Suprapubic skin (tissue), 4 donors: Measurements from ENCODE around the gene RABGAP1.

Experiments used
- CTCF ChIP-seq, 2 donors: fragments of 200-600 bp in 1 of 2; fragments of 450-650 bp in 1 of 2; sonication (generic) in 1 of 2; IDR thresholded peaks; one replicate each; pipeline ENCODE4 v1.5.1; 2016 to 2019; ENCODE audit warnings: antibody characterized with exemption in 2 of 2, mild to moderate bottlenecking in 1 of 2, moderate library complexity in 1 of 2
- POLR2A ChIP-seq, 2 donors: fragments of 450-650 bp; IDR thresholded peaks; one replicate each; pipeline ENCODE4 v1.6.1; 2017; ENCODE audit warnings: antibody characterized with exemption in 2 of 2, mild to moderate bottlenecking in 2 of 2, moderate library complexity in 2 of 2
- POLR2AphosphoS5 ChIP-seq, 3 donors: sonication (generic); formaldehyde crosslinking; IDR thresholded peaks; one replicate each; pipeline ENCODE4 v1.6.1; 2017; ENCODE audit warnings: antibody characterized with exemption in 3 of 3

GRCh38 chr9:123091459-123091858 lies 150.6 kb downstream of the RABGAP1 start:
- TF ChIP-seq CTCF (IDR thresholded peaks at IDR 0.05) = no peak
- no peak for TF ChIP-seq POLR2AphosphoS5 (IDR thresholded peaks at IDR 0.05)
- TF ChIP-seq POLR2A (IDR thresholded peaks at IDR 0.05) = no peak
